ENCODE results near the gene CXADR. TPM values are rescaled to one million over a fixed set of nuclear protein-coding genes. Genes with fewer than 3 reads are reported as not detected.

Gene CXADR
- total RNA-seq, 4 donors from 2014 or later = 5.0 to 198 (median 106) TPM

- TF ChIP-seq POLR2A (IDR thresholded peaks at IDR 0.05) = no peak
- TF ChIP-seq CTCF (IDR thresholded peaks at IDR 0.05) = no peak
- H3K9me3 ChIP-seq = no peaks in the 10 kb centered on the region
- DNase-seq = no peak
- no peak overlapping the region for H3K27ac ChIP-seq
- no peaks in the 10 kb centered on the region for H3K27me3 ChIP-seq
- H3K36me3 ChIP-seq = peaks cover 0 to 46% (median 0%) of the 10 kb centered on the region in 3 donors
- H3K4me3 ChIP-seq = no peak overlapping the region
- H3K4me1 ChIP-seq = no peaks in the 10 kb centered on the region
Observed at GRCh38 chr21:17602874-17603273, 90.0 kb downstream of the CXADR start.

- peaks cover 0 to 11% (median 2%) of the 10 kb centered on the region in 4 donors for H3K4me1 ChIP-seq
- no peak for TF ChIP-seq POLR2A (IDR thresholded peaks at IDR 0.05)
- TF ChIP-seq CTCF (IDR thresholded peaks at IDR 0.05) = no peak
- H3K27me3 ChIP-seq = no peaks in the 10 kb centered on the region
- H3K9me3 ChIP-seq = no peaks in the 10 kb centered on the region
- H3K4me3 ChIP-seq = no peak overlapping the region
- H3K27ac ChIP-seq = no peak overlapping the region
- no peak for DNase-seq
- peaks cover 0 to 21% (median 0%) of the 10 kb centered on the region in 3 donors for H3K36me3 ChIP-seq
Observed at GRCh38 chr21:17607684-17608083, 94.8 kb downstream of the CXADR start.

- Histone ChIP-seq H3K4me1 (peaks cover 0 to 11% (median 5%) of the 10 kb centered on the region in 4 donors), H3K9me3 (no peaks in the 10 kb centered on the region), H3K27me3 (no peaks in the 10 kb centered on the region), H3K4me3 (no peak overlapping the region), H3K27ac (no peak overlapping the region), H3K36me3 (peaks cover 0 to 1% (median 0%) of the 10 kb centered on the region in 3 donors)
- no peak for TF ChIP-seq POLR2A (IDR thresholded peaks at IDR 0.05)
- no peak for TF ChIP-seq CTCF (IDR thresholded peaks at IDR 0.05)
- no peak for DNase-seq
Observed at GRCh38 chr21:17609681-17610080, 96.8 kb downstream of the CXADR start.

GRCh38 chr21:17610911-17611310 is 98.1 kb downstream of the CXADR start:
- Histone ChIP-seq H3K4me1 (peaks cover 0 to 11% (median 5%) of the 10 kb centered on the region in 4 donors), H3K27me3 (no peaks in the 10 kb centered on the region), H3K4me3 (peak overlapping the region in 3 of 4 donors; percentile 59 to 75 (median 75)), H3K27ac (peak overlapping the region; percentile 73 to 84 (median 80)), H3K36me3 (no peaks in the 10 kb centered on the region), H3K9me3 (no peaks in the 10 kb centered on the region)
- no peak for DNase-seq
- TF ChIP-seq POLR2A (IDR thresholded peaks at IDR 0.05) = no peak
- no peak for TF ChIP-seq CTCF (IDR thresholded peaks at IDR 0.05)

GRCh38 chr21:17611414-17612022 is 98.7 kb downstream of the CXADR start:
- no peaks in the 10 kb centered on the region for H3K27me3 ChIP-seq
- TF ChIP-seq CTCF (IDR thresholded peaks at IDR 0.05) (peak in 2 of 6 experiments; percentile 25 to 37), POLR2A (IDR thresholded peaks at IDR 0.05) (peak in 1 of 2 donors; percentile 44)
- peak overlapping the region; percentile 59 to 75 (median 70) for H3K4me3 ChIP-seq
- H3K9me3 ChIP-seq = no peaks in the 10 kb centered on the region
- H3K27ac ChIP-seq = peak overlapping the region; percentile 73 to 84 (median 80)
- H3K36me3 ChIP-seq = no peaks in the 10 kb centered on the region
- peak; percentile 74 to 93 (median 81) for DNase-seq
- H3K4me1 ChIP-seq = peaks cover 0 to 11% (median 5%) of the 10 kb centered on the region in 4 donors
